GM21390 (cell line): ENCODE data around the gene IL11RA.
"Not testable (repeated sequence)": the region's sequence is repeated elsewhere in the genome, so short reads cannot be mapped to it uniquely, and the experiment has no call there.

Experiments used
- ATAC-seq: cut with Tn5 transposase; IDR thresholded peaks from one replicate; pipeline ENCODE4 v1.9.1; 2021; ENCODE audit not compliant: unreplicated experiment

IL11RA gene

GRCh38 chr9:34628656-34629490 is 23.1 kb upstream of the IL11RA start, which contains the start of gene ARID3C:
Gene ARID3C (minus strand): TSS chr9:34629066. CDS start chr9:34628014, 1,052 bp downstream.
- no peak for ATAC-seq

GRCh38 chr9:34629491-34629808 is 22.5 kb upstream of the IL11RA start:
- ATAC-seq = no peak

- no peak for ATAC-seq
These were observed 21.4 kb upstream of the IL11RA start for GRCh38 chr9:34630402-34631154.

- no peak for ATAC-seq
These were observed 18.8 kb upstream of the IL11RA start for GRCh38 chr9:34633166-34633565.

- ATAC-seq = no peak
These were observed 18.0 kb upstream of the IL11RA start for GRCh38 chr9:34633851-34634550.

- no peak for ATAC-seq
These were observed 17.3 kb upstream of the IL11RA start for GRCh38 chr9:34634551-34635248.

GRCh38 chr9:34635556-34635955 is 16.4 kb upstream of the IL11RA start:
- no peak for ATAC-seq

GRCh38 chr9:34636791-34637355 is 15.1 kb upstream of the IL11RA start:
- ATAC-seq = no peak

GRCh38 chr9:34637356-34638137 is 14.4 kb upstream of the IL11RA start, which contains the start of gene SIGMAR1:
Gene SIGMAR1 (minus strand): TSS chr9:34637787. CDS start chr9:34637697, 90 bp downstream.
- peak; percentile 83 for ATAC-seq

- no peak for ATAC-seq
These were observed 13.9 kb upstream of the IL11RA start for GRCh38 chr9:34638138-34638445.

GRCh38 chr9:34639322-34639721 is 12.7 kb upstream of the IL11RA start:
- ATAC-seq = not testable (repeated sequence)

- no peak for ATAC-seq
These were observed 9.3 kb upstream of the IL11RA start for GRCh38 chr9:34642679-34643078.

- ATAC-seq = no peak
These were observed 7.1 kb upstream of the IL11RA start for GRCh38 chr9:34644766-34645314.

- ATAC-seq = peak; percentile 81
These were observed 5.5 kb upstream of the IL11RA start, which contains the start of gene GALT for GRCh38 chr9:34646211-34647083. Gene GALT (plus strand): TSS chr9:34646675. CDS start chr9:34646705, 30 bp downstream.

- ATAC-seq = no peak
These were observed 4.9 kb upstream of the IL11RA start for GRCh38 chr9:34647084-34647403.

GRCh38 chr9:34647651-34648050 is 4.3 kb upstream of the IL11RA start:
- no peak for ATAC-seq

- ATAC-seq = no peak
These were observed 3.3 kb upstream of the IL11RA start for GRCh38 chr9:34648673-34649072.

GRCh38 chr9:34650816-34651215 is 1.2 kb upstream of the IL11RA start:
- ATAC-seq = no peak

GRCh38 chr9:34651321-34651720 is 664 bp upstream of the IL11RA start:
- ATAC-seq = no peak
